HG02870 (cell line): ENCODE data around the gene SRPK3.
"Not testable (repeated sequence)": the region's sequence is repeated elsewhere in the genome, so short reads cannot be mapped to it uniquely, and the experiment has no call there.

ENCODE experiments used
- ATAC-seq: cut with Tn5 transposase; IDR thresholded peaks from one replicate; pipeline ENCODE4 v1.9.1; 2021; ENCODE audit warnings: mild to moderate bottlenecking, moderate library complexity; ENCODE audit not compliant: unreplicated experiment

The SRPK3 gene

GRCh38 chrX:153804621-153805020 lies 23.8 kb downstream of the SRPK3 start:
- no peak for ATAC-seq

GRCh38 chrX:153805436-153805835 lies 24.6 kb downstream of the SRPK3 start:
- ATAC-seq = no peak

GRCh38 chrX:153806999-153807575 lies 26.2 kb downstream of the SRPK3 start:
- no peak for ATAC-seq

GRCh38 chrX:153807976-153808375 lies 27.1 kb downstream of the SRPK3 start:
- ATAC-seq = no peak

- ATAC-seq = no peak
Observed at GRCh38 chrX:153812220-153812619, 31.4 kb downstream of the SRPK3 start.

- no peak for ATAC-seq
Observed at GRCh38 chrX:153813161-153813560, 32.3 kb downstream of the SRPK3 start.

- ATAC-seq = no peak
Observed at GRCh38 chrX:153814591-153815315, 33.9 kb downstream of the SRPK3 start.

- no peak for ATAC-seq
Observed at GRCh38 chrX:153816831-153817690, 36.2 kb downstream of the SRPK3 start.

- not testable (repeated sequence) for ATAC-seq
Observed at GRCh38 chrX:153818064-153818463, 37.2 kb downstream of the SRPK3 start.

GRCh38 chrX:153818571-153819383 lies 37.9 kb downstream of the SRPK3 start:
- no peak for ATAC-seq

GRCh38 chrX:153819384-153820040 lies 38.7 kb downstream of the SRPK3 start:
- ATAC-seq = no peak

GRCh38 chrX:153820601-153821000 lies 39.8 kb downstream of the SRPK3 start:
- ATAC-seq = no peak

- ATAC-seq = no peak
Observed at GRCh38 chrX:153821066-153821465, 40.2 kb downstream of the SRPK3 start.

- ATAC-seq = no peak
Observed at GRCh38 chrX:153824348-153824747, 43.5 kb downstream of the SRPK3 start.

- no peak for ATAC-seq
Observed at GRCh38 chrX:153825042-153825441, 44.2 kb downstream of the SRPK3 start.

GRCh38 chrX:153827016-153827415 lies 46.2 kb downstream of the SRPK3 start:
- ATAC-seq = no peak

GRCh38 chrX:153827903-153828302 lies 47.1 kb downstream of the SRPK3 start:
- ATAC-seq = no peak

GRCh38 chrX:153828308-153828707 lies 47.5 kb downstream of the SRPK3 start:
- ATAC-seq = no peak

- no peak for ATAC-seq
Observed at GRCh38 chrX:153828723-153829548, 48.1 kb downstream of the SRPK3 start.

- no peak for ATAC-seq
Observed at GRCh38 chrX:153829549-153829798, 48.6 kb downstream of the SRPK3 start.
